GM23248 (cell line): ENCODE data around the gene BOD1.

ENCODE experiments used
- EZH2 ChIP-seq: fragments of 200-600 bp; sonication (generic); IDR thresholded peaks from 2 replicates; pipeline ENCODE4 v1.6.1; 2018; ENCODE audit warnings: antibody characterized with exemption, mild to moderate bottlenecking; ENCODE audit not compliant: insufficient read depth, poor library complexity, severe bottlenecking
- EZH2phosphoT487 ChIP-seq: fragments of 200-600 bp; sonication (generic); IDR thresholded peaks from 2 replicates; pipeline ENCODE4 v1.6.1; 2018; ENCODE audit warnings: antibody characterized with exemption, moderate library complexity, mild to moderate bottlenecking, low read depth; ENCODE audit not compliant: insufficient read depth

DNA sequence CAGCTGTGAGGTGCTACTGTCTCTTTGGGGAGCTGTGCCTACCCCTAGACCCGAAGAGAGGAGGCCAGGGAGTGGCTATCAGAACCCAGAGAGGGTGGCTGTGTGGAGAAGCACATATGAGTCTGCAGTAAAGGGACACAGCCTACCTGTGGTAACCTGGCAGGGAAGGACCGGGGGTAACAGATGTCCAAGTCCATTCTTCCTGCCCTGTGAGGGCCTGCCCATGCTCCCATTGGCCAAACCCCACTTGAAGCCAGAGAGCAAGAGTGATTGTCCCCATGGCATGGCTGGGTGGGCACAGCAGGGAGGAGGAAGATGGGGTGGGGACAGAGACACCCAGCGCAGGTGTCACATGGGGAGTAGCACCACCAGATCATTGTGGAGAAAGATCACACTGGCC lies 39.3 kb downstream of the BOD1 start:
- TF ChIP-seq EZH2phosphoT487 (no peak), EZH2 (no peak)
